Activated gamma-delta T cell (primary cell): ENCODE results near the gene USP10.

Source experiments
- DNase-seq: peaks from one replicate; lab custom pipeline; 2025; lab: John Stamatoyannopoulos, UW

The USP10 gene

GRCh38 chr16:84699147-84699711, 571 bp upstream of the USP10 start:
- no peak for DNase-seq

GRCh38 chr16:84700446-84701300, 873 bp downstream of the USP10 start:
- DNase-seq, result no peak

- DNase-seq, result no peak
Measured at GRCh38 chr16:84703681-84704080, 3.9 kb downstream of the USP10 start.

- DNase-seq, result no peak
Measured at GRCh38 chr16:84704253-84704652, 4.5 kb downstream of the USP10 start.

- DNase-seq, result no peak
Measured at GRCh38 chr16:84706856-84707255, 7.1 kb downstream of the USP10 start.

- DNase-seq, result no peak
Measured at GRCh38 chr16:84709609-84710008, 9.8 kb downstream of the USP10 start.

- DNase-seq, result no peak
Measured at GRCh38 chr16:84710686-84711085, 10.9 kb downstream of the USP10 start.

GRCh38 chr16:84712138-84712671, 12.4 kb downstream of the USP10 start:
- DNase-seq, result no peak

GRCh38 chr16:84712801-84713775, 13.3 kb downstream of the USP10 start:
- DNase-seq, result no peak

GRCh38 chr16:84714028-84714427, 14.2 kb downstream of the USP10 start:
- no peak for DNase-seq

- no peak for DNase-seq
Measured at GRCh38 chr16:84715424-84715823, 15.6 kb downstream of the USP10 start.

- DNase-seq, result no peak
Measured at GRCh38 chr16:84715854-84716253, 16.1 kb downstream of the USP10 start.

- no peak for DNase-seq
Measured at GRCh38 chr16:84716740-84717139, 16.9 kb downstream of the USP10 start.

- DNase-seq, result no peak
Measured at GRCh38 chr16:84717484-84717883, 17.7 kb downstream of the USP10 start.

GRCh38 chr16:84720177-84720579, 20.4 kb downstream of the USP10 start:
- no peak for DNase-seq

GRCh38 chr16:84722068-84722467, 22.3 kb downstream of the USP10 start:
- DNase-seq, result no peak

- no peak for DNase-seq
Measured at GRCh38 chr16:84723906-84724305, 24.1 kb downstream of the USP10 start.

GRCh38 chr16:84724606-84725309, 25.0 kb downstream of the USP10 start:
- DNase-seq, result no peak

GRCh38 chr16:84725481-84726078, 25.8 kb downstream of the USP10 start:
- no peak for DNase-seq

- DNase-seq, result no peak
Measured at GRCh38 chr16:84726079-84726668, 26.4 kb downstream of the USP10 start.
